Measurements from ENCODE around the gene TAF3.

The TAF3 gene

GRCh38 chr10:7836571-7836970 lies 18.3 kb downstream of the TAF3 start:
- CTCF ChIA-PET: no interaction called here
- POLR2A ChIA-PET: interaction anchor here (0.7 kb wide), 1 partner anchor 8 kb away, joined by 3 read pairs; no protein-coding TSS in a partner anchor
- Histone ChIP-seq H3K4me3 (ENCODE audit: low read depth, low read length) (no peak overlapping the region), H3K9me3 (ENCODE audit: control insufficient read depth, insufficient read depth, low read depth, low read length) (no peaks in the 10 kb centered on the region), H3K27ac (ENCODE audit: extremely low read depth, low read depth, low read length) (no peak overlapping the region), H3K4me1 (ENCODE audit: control insufficient read depth, insufficient read depth, low read length) (peaks cover 2% of the 10 kb centered on the region; the same call in 1 of the 2 replicates), H3K36me3 (ENCODE audit: control insufficient read depth in 2 of 2, insufficient read depth in 1 of 2, low read length in 2 of 2) (no peaks in the 10 kb centered on the region; a peak in 1 of 3 replicates)
- no peak for TF ChIP-seq ZBTB7A (tag by site-specific recombination; IDR thresholded peaks at IDR 0.05; ENCODE audit: low read depth)
- TF ChIP-seq ZNF510 (tag by site-specific recombination; IDR thresholded peaks at IDR 0.05; ENCODE audit: insufficient replicate concordance): no peak
- TF ChIP-seq ZNF184 (tag by site-specific recombination; IDR thresholded peaks at IDR 0.05): no peak
- no peak for TF ChIP-seq ZBTB11 (tag by site-specific recombination; conservative IDR thresholded peaks at IDR 0.05; ENCODE audit: low read depth)
- no peak for TF ChIP-seq GLI4 (tag by site-specific recombination; IDR thresholded peaks at IDR 0.05)
- no peak for TF ChIP-seq ZNF660 (tag by site-specific recombination; IDR thresholded peaks at IDR 0.05)
- TF ChIP-seq ZNF514 (tag by site-specific recombination; IDR thresholded peaks at IDR 0.05): no peak
- TF ChIP-seq MEIS1 (CRISPR knock-in tag; IDR thresholded peaks at IDR 0.05; ENCODE audit: borderline replicate concordance): no peak
- no peak for TF ChIP-seq ZXDB (tag by site-specific recombination; IDR thresholded peaks at IDR 0.05)
- no peak for TF ChIP-seq ZNF10 (tag by site-specific recombination; IDR thresholded peaks at IDR 0.05)
- no peak for TF ChIP-seq ZNF18 (tag by site-specific recombination; IDR thresholded peaks at IDR 0.05)
- no peak for TF ChIP-seq ZNF37A (tag by site-specific recombination; IDR thresholded peaks at IDR 0.05)
- TF ChIP-seq OVOL3 (tag by site-specific recombination; IDR thresholded peaks at IDR 0.05): no peak
- TF ChIP-seq ZNF623 (tag by site-specific recombination; IDR thresholded peaks at IDR 0.05): no peak
- no peak for TF ChIP-seq PRDM1 (tag by site-specific recombination; IDR thresholded peaks at IDR 0.05)
- TF ChIP-seq OSR2 (tag by site-specific recombination; IDR thresholded peaks at IDR 0.05): no peak
- no peak for TF ChIP-seq SCRT2 (tag by site-specific recombination; IDR thresholded peaks at IDR 0.05)
- no peak for TF ChIP-seq ZFHX2 (tag by site-specific recombination; conservative IDR thresholded peaks at IDR 0.05)

- no peak overlapping the region for H3K27ac ChIP-seq (ENCODE audit: extremely low read depth, low read depth, low read length)
These were observed 28.3 kb downstream of the TAF3 start for GRCh38 chr10:7846591-7846990.

More at GRCh38 chr10:7846591-7846990, 28.3 kb downstream of the TAF3 start:
- H3K9me3 ChIP-seq (ENCODE audit: control insufficient read depth, insufficient read depth, low read depth, low read length): no peaks in the 10 kb centered on the region
- TF ChIP-seq ZNF398 (tag by site-specific recombination; IDR thresholded peaks at IDR 0.05): no peak
- no peak for TF ChIP-seq ZNF26 (tag by site-specific recombination; IDR thresholded peaks at IDR 0.05)
- TF ChIP-seq ZNF548 (tag by site-specific recombination; IDR thresholded peaks at IDR 0.05): no peak
- TF ChIP-seq ZBTB20 (tag by site-specific recombination; IDR thresholded peaks at IDR 0.05): no peak
- TF ChIP-seq GLI2 (tag by site-specific recombination; IDR thresholded peaks at IDR 0.05; ENCODE audit: borderline replicate concordance, low read depth): no peak
- TF ChIP-seq ZNF670 (tag by site-specific recombination; IDR thresholded peaks at IDR 0.05; ENCODE audit: low read depth): no peak
- no peak for TF ChIP-seq ZNF23 (tag by site-specific recombination; IDR thresholded peaks at IDR 0.05; ENCODE audit: borderline replicate concordance)
- TF ChIP-seq ZNF677 (tag by site-specific recombination; IDR thresholded peaks at IDR 0.05): no peak
- no peak for TF ChIP-seq TCF7L2 (IDR thresholded peaks at IDR 0.05; ENCODE audit: borderline replicate concordance, low read depth, low read length)
- CTCF ChIA-PET: interaction anchor here (0.7 kb wide), 1 partner anchor 106 kb away, joined by 3 read pairs; no protein-coding TSS in a partner anchor
- H3K36me3 ChIP-seq (ENCODE audit: control insufficient read depth in 2 of 2, insufficient read depth in 1 of 2, low read length in 2 of 2): no peaks in the 10 kb centered on the region; a peak in 1 of 3 replicates
- H3K4me3 ChIP-seq (ENCODE audit: low read depth, low read length): no peak overlapping the region
- H3K4me1 ChIP-seq (ENCODE audit: control insufficient read depth, insufficient read depth, low read length): no peaks in the 10 kb centered on the region
- POLR2A ChIA-PET: no interaction called here

Measured in HEK293 (cell line).